ENCODE data around the gene BRD4. TPM values are rescaled to one million over a fixed set of nuclear protein-coding genes. Genes with fewer than 3 reads are reported as not detected.

The BRD4 gene
- total and polyA plus RNA-seq, 8 donors = 10.6 to 113 (median 20.5) TPM

GRCh38 chr19:15195371-15196334 is 136.7 kb downstream of the BRD4 start:
- H3K27me3 ChIP-seq = peaks cover 0 to 79% (median 24%) of the 10 kb centered on the region in 3 donors
- H3K4me1 ChIP-seq = peaks cover 23 to 50% (median 38%) of the 10 kb centered on the region in 4 donors
- intact Hi-C loops (cut with DNase I; ENCODE audit: low total_unique reads) = no loop called here
- WGBS, 5 donors = 3 to 12% (median 4%) methylated on average over 25 to 91 of the region's 91 CpGs
- no peaks in the 10 kb centered on the region for H3K9me3 ChIP-seq
- DNase-seq = peak; percentile 92 to 95
- peak overlapping the region; percentile 49 to 53 (median 51) for H3K4me3 ChIP-seq
- H3K36me3 ChIP-seq = peaks cover 0 to 8% (median 2%) of the 10 kb centered on the region in 4 donors
- TF ChIP-seq EP300 (IDR thresholded peaks at IDR 0.05) (no peak), POLR2AphosphoS5 (IDR thresholded peaks at IDR 0.05) (peak in 1 of 3 donors; percentile 35), CTCF (IDR thresholded peaks at IDR 0.05) (no peak)
- H3K27ac ChIP-seq = peak overlapping the region; percentile 41 to 73 (median 58)

- WGBS, 5 donors = 49 to 66% (median 55%) methylated on average over 6 of the region's 6 CpGs
- TF ChIP-seq POLR2A (IDR thresholded peaks at IDR 0.05) (no peak), CTCF (IDR thresholded peaks at IDR 0.05) (no peak), POLR2AphosphoS5 (IDR thresholded peaks at IDR 0.05) (no peak), EP300 (IDR thresholded peaks at IDR 0.05) (no peak)
- Histone ChIP-seq H3K4me3 (peak overlapping the region; percentile 49 to 53 (median 51)), H3K9me3 (no peaks in the 10 kb centered on the region), H3K27me3 (peaks cover 0 to 72% (median 17%) of the 10 kb centered on the region in 3 donors), H3K27ac (peak overlapping the region in 4 of 5 donors; percentile 49 to 73 (median 64)), H3K4me1 (peaks cover 15 to 43% (median 31%) of the 10 kb centered on the region in 4 donors), H3K36me3 (peaks cover 0 to 8% (median 2%) of the 10 kb centered on the region in 4 donors)
- DNase-seq = no peak
- intact Hi-C loops (cut with DNase I; ENCODE audit: low total_unique reads) = no loop called here
These were observed 137.4 kb downstream of the BRD4 start for GRCh38 chr19:15194938-15195337.

DNA sequence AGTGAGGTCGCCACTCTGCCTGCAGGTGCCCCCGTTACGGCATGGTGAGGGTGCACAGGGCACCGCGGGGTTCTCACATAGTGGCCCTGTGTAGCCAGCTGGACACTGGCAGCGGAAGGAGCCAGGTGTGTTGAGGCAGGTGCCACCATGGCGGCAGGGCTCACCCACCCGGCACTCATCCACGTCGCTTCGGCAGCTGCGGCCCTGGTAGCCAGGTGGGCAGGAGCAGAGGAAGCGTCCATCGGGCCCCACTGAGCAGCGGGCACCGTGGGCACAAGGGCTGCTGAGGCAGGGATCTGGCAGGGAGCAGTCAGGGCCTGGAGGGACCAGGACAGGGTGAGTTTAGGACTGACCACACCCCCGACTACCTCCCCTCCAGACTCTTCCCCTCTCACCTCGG is 140.4 kb downstream of the BRD4 start:
- no peak for TF ChIP-seq POLR2A (IDR thresholded peaks at IDR 0.05)
- TF ChIP-seq CTCF (IDR thresholded peaks at IDR 0.05) = no peak
- TF ChIP-seq POLR2AphosphoS5 (IDR thresholded peaks at IDR 0.05) = no peak
- TF ChIP-seq EP300 (IDR thresholded peaks at IDR 0.05) = no peak
- Histone ChIP-seq H3K9me3 (no peaks in the 10 kb centered on the region), H3K4me3 (no peak overlapping the region), H3K27me3 (peaks cover 0 to 42% (median 11%) of the 10 kb centered on the region in 3 donors), H3K36me3 (peaks cover 0 to 11% (median 3%) of the 10 kb centered on the region in 4 donors), H3K4me1 (peaks cover 9 to 20% (median 16%) of the 10 kb centered on the region in 4 donors), H3K27ac (no peak overlapping the region)
- intact Hi-C loops (cut with DNase I; ENCODE audit: low total_unique reads) = no loop called here
- no peak for DNase-seq
- WGBS, 5 donors = 92 to 100% (median 95%) methylated on average over 10 to 18 of the region's 18 CpGs

- Histone ChIP-seq H3K4me1 (peaks cover 8 to 17% (median 14%) of the 10 kb centered on the region in 4 donors), H3K27ac (no peak overlapping the region), H3K27me3 (peaks cover 0 to 37% (median 11%) of the 10 kb centered on the region in 3 donors), H3K9me3 (no peaks in the 10 kb centered on the region), H3K36me3 (peaks cover 0 to 14% (median 5%) of the 10 kb centered on the region in 4 donors), H3K4me3 (no peak overlapping the region)
- intact Hi-C loops (cut with DNase I; ENCODE audit: low total_unique reads) = no loop called here
- WGBS, 5 donors = 90 to 94% (median 93%) methylated on average over 16 to 18 of the region's 18 CpGs
- DNase-seq = no peak
- no peak for TF ChIP-seq POLR2A (IDR thresholded peaks at IDR 0.05)
- TF ChIP-seq POLR2AphosphoS5 (IDR thresholded peaks at IDR 0.05) = no peak
- TF ChIP-seq CTCF (IDR thresholded peaks at IDR 0.05) = no peak
- no peak for TF ChIP-seq EP300 (IDR thresholded peaks at IDR 0.05)
These were observed 140.8 kb downstream of the BRD4 start for GRCh38 chr19:15191514-15191913.

All from stomach (tissue), 9 donors.